Upper lobe of left lung (tissue), 4 donors: ENCODE measurements around the gene PAPLN.

ENCODE experiments used
- CTCF ChIP-seq, 6 experiments: fragments of 450-650 bp in 4 of 6; fragments of 200-600 bp in 2 of 6; sonication (generic) in 2 of 6; IDR thresholded peaks; one replicate each; pipeline ENCODE4 v1.5.1; 2016 to 2019; ENCODE audit warnings: antibody characterized with exemption in 6 of 6
- EP300 ChIP-seq, 4 donors: sonication (generic); formaldehyde crosslinking; IDR thresholded peaks; one replicate each; pipeline ENCODE4 v1.5.1; 2017; ENCODE audit warnings: antibody characterized with exemption in 4 of 4, control low read depth in 2 of 4
- POLR2A ChIP-seq, 4 donors: fragments of 450-650 bp; IDR thresholded peaks; one replicate each; pipeline ENCODE4 v1.5.1; 2016 to 2017; ENCODE audit warnings: antibody characterized with exemption in 4 of 4, mild to moderate bottlenecking in 2 of 4
- POLR2AphosphoS5 ChIP-seq, 2 donors: sonication (generic); formaldehyde crosslinking; IDR thresholded peaks; one replicate each; pipeline ENCODE4 v1.5.1; 2017; ENCODE audit warnings: antibody characterized with exemption in 2 of 2

GRCh38 chr14:73243748-73244147 is 6.4 kb downstream of the PAPLN start:
- TF ChIP-seq CTCF (IDR thresholded peaks at IDR 0.05) (no peak), POLR2AphosphoS5 (IDR thresholded peaks at IDR 0.05) (no peak), EP300 (IDR thresholded peaks at IDR 0.05) (no peak), POLR2A (IDR thresholded peaks at IDR 0.05) (no peak)
